OCI-LY7 (cell line): ENCODE data around the gene FAM187B.

Experiments used
- EZH2phosphoT487 ChIP-seq: fragments of 200-600 bp; sonication (generic); IDR thresholded peaks from 2 replicates; pipeline ENCODE4 v1.6.1; 2018; ENCODE audit warnings: low read depth, borderline replicate concordance, mild to moderate bottlenecking, mixed run types, antibody characterized with exemption, low read length, moderate library complexity, mixed read lengths
- TF ChIP-seq, protein P1 (sequence below): fragments of 200-600 bp; sonication (generic); conservative IDR thresholded peaks from 2 replicates; pipeline ENCODE4 v1.5.1; 2014; ENCODE audit warnings: mild to moderate bottlenecking, antibody characterized with exemption, low read length, moderate library complexity, mixed read lengths

DNA sequence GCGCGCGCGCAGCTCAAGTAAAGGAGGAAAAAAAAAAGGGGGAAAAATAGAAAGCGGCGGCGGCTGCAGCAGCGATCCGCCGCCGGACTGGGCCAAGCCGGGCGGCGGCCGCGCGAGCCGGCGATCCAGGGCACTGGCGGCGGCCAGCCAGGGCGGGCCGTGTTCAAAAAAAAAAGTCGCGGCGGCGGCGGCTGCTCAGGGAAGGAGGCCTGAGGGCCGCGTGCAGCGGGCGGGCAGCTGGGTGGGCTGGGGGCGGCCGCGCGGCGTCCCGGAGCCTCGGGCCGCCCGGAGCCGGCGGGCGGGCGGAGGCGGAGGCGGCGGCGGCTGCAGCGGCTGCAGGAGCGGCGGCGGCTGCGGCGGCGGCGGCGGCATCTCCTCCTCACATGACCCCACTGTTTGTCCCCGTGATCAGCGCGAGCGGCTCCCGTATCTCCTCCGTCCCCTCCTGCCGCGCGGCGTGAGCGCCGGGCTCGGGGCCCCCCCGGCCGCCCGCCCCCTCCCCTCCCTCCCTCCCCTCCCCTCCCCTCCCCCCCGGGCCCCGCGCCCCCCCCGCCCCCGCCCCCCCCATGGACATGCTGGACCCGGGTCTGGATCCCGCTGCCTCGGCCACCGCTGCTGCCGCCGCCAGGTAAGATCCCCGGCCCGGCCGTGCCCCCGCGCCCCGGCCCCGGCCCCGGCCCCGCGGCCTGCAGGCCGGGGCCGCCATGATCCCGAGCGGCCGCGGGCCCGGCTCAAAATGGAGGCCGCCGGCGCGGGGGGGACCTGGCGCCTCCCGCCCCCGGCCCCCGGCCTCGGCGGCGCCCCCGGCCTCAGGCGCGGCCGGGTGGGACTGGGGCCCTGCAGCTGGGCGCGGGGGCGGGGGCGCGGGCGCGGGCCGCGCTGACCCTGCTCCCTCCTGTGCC, 40.2 kb upstream of the FAM187B start, which contains the start of gene USF2:
- TF ChIP-seq, protein P1, sequence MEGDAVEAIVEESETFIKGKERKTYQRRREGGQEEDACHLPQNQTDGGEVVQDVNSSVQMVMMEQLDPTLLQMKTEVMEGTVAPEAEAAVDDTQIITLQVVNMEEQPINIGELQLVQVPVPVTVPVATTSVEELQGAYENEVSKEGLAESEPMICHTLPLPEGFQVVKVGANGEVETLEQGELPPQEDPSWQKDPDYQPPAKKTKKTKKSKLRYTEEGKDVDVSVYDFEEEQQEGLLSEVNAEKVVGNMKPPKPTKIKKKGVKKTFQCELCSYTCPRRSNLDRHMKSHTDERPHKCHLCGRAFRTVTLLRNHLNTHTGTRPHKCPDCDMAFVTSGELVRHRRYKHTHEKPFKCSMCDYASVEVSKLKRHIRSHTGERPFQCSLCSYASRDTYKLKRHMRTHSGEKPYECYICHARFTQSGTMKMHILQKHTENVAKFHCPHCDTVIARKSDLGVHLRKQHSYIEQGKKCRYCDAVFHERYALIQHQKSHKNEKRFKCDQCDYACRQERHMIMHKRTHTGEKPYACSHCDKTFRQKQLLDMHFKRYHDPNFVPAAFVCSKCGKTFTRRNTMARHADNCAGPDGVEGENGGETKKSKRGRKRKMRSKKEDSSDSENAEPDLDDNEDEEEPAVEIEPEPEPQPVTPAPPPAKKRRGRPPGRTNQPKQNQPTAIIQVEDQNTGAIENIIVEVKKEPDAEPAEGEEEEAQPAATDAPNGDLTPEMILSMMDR = no peak
- TF ChIP-seq EZH2phosphoT487 = no peak
